Progenitor cell of endocrine pancreas (in vitro differentiated cells): ENCODE measurements around the gene COG5. TPM values are rescaled to one million over a fixed set of nuclear protein-coding genes. Genes with fewer than 3 reads are reported as not detected.

Source experiments
- DNase-seq: peaks from one replicate; pipeline ENCODE4 v3.0.0; 2021; ENCODE audit warnings: low spot score; ENCODE audit not compliant: unreplicated experiment
- H3K27ac Mint-ChIP-seq: 2 replicates; pipeline ENCODE4 v1.8.0; 2021; ENCODE audit warnings: mild to moderate bottlenecking, moderate library complexity, mixed read lengths
- H3K27me3 Mint-ChIP-seq: 2 replicates; pipeline ENCODE4 v1.8.0; 2021; ENCODE audit warnings: mixed read lengths
- H3K36me3 Mint-ChIP-seq: 2 replicates; pipeline ENCODE4 v1.8.0; 2022; ENCODE audit warnings: mixed read lengths; ENCODE audit not compliant: insufficient read depth
- H3K4me1 Mint-ChIP-seq: 2 replicates; pipeline ENCODE4 v1.8.0; 2021; ENCODE audit warnings: low read depth, mixed read lengths
- H3K4me3 Mint-ChIP-seq: 2 replicates; pipeline ENCODE4 v1.8.0; 2021; ENCODE audit warnings: low read depth, mild to moderate bottlenecking, moderate library complexity, mixed read lengths
- H3K9me3 Mint-ChIP-seq: 2 replicates; pipeline ENCODE4 v1.8.0; 2021; ENCODE audit warnings: low read depth, mixed read lengths
- CTCF ChIP-seq: fragments of 200-600 bp; sonication (generic); IDR thresholded peaks from one replicate; pipeline ENCODE4 v1.5.0; 2021; ENCODE audit warnings: antibody characterized with exemption, mild to moderate bottlenecking; ENCODE audit not compliant: unreplicated experiment
- total RNA-seq: library from RNA; stranded (reverse); gene quantifications from 2 replicates; pipeline ENCODE4 v1.2.1, GENCODE V29; 2021

The COG5 gene
- total RNA-seq, 1 donor from 2014 or later, result 49.0 TPM

- Mint-ChIP-seq H3K36me3 (peaks cover 16% of the 10 kb centered on the region), H3K27ac (no peak overlapping the region), H3K9me3 (no peaks in the 10 kb centered on the region), H3K4me1 (no peaks in the 10 kb centered on the region), H3K4me3 (no peak overlapping the region), H3K27me3 (no peaks in the 10 kb centered on the region)
- no peak for TF ChIP-seq CTCF
- DNase-seq, result no peak
Measured at GRCh38 chr7:107208024-107208521, 355.6 kb downstream of the COG5 start.

GRCh38 chr7:107207459-107207858 is 356.3 kb downstream of the COG5 start:
- TF ChIP-seq CTCF, result no peak
- H3K27me3 Mint-ChIP-seq, result no peaks in the 10 kb centered on the region
- no peak overlapping the region for H3K4me3 Mint-ChIP-seq
- no peak for DNase-seq
- H3K9me3 Mint-ChIP-seq, result no peaks in the 10 kb centered on the region
- H3K27ac Mint-ChIP-seq, result no peak overlapping the region
- H3K36me3 Mint-ChIP-seq, result peaks cover 16% of the 10 kb centered on the region
- H3K4me1 Mint-ChIP-seq, result no peaks in the 10 kb centered on the region

GRCh38 chr7:107206706-107207105 is 357.0 kb downstream of the COG5 start:
- no peaks in the 10 kb centered on the region for H3K9me3 Mint-ChIP-seq
- DNase-seq, result no peak
- no peaks in the 10 kb centered on the region for H3K4me1 Mint-ChIP-seq
- TF ChIP-seq CTCF, result no peak
- H3K27ac Mint-ChIP-seq, result no peak overlapping the region
- no peak overlapping the region for H3K4me3 Mint-ChIP-seq
- H3K36me3 Mint-ChIP-seq, result peaks cover 16% of the 10 kb centered on the region
- no peaks in the 10 kb centered on the region for H3K27me3 Mint-ChIP-seq

- DNase-seq, result no peak
- H3K4me3 Mint-ChIP-seq, result no peak overlapping the region
- H3K4me1 Mint-ChIP-seq, result no peaks in the 10 kb centered on the region
- no peak for TF ChIP-seq CTCF
- no peaks in the 10 kb centered on the region for H3K9me3 Mint-ChIP-seq
- H3K27ac Mint-ChIP-seq, result no peak overlapping the region
- no peaks in the 10 kb centered on the region for H3K27me3 Mint-ChIP-seq
- H3K36me3 Mint-ChIP-seq, result peaks cover 18% of the 10 kb centered on the region
Measured at GRCh38 chr7:107206136-107206535, 357.6 kb downstream of the COG5 start.

GRCh38 chr7:107203607-107204006 is 360.1 kb downstream of the COG5 start:
- Mint-ChIP-seq H3K27me3 (no peaks in the 10 kb centered on the region), H3K9me3 (no peaks in the 10 kb centered on the region), H3K27ac (no peak overlapping the region), H3K4me3 (no peak overlapping the region), H3K4me1 (peaks cover 8% of the 10 kb centered on the region), H3K36me3 (peaks cover 15% of the 10 kb centered on the region)
- DNase-seq, result no peak
- no peak for TF ChIP-seq CTCF
